CD14-positive monocyte (primary cell): Measurements from ENCODE around the gene PPARG. TPM values are rescaled to one million over a fixed set of nuclear protein-coding genes. Genes with fewer than 3 reads are reported as not detected.
"Not testable (repeated sequence)": the region's sequence is repeated elsewhere in the genome, so short reads cannot be mapped to it uniquely, and the experiment has no call there.

ENCODE experiments used
- DNase-seq, 3 donors: peaks; one replicate each; pipeline ENCODE4 v3.0.0-alpha.2; 2011 to 2022
- H2AFZ ChIP-seq: 2 replicates; pipeline ENCODE4 v1.6.0; 2012; ENCODE audit warnings: mild to moderate bottlenecking, low read depth, low read length, inconsistent platforms; ENCODE audit not compliant: insufficient read depth, poor library complexity, severe bottlenecking
- H3K27ac ChIP-seq, 2 donors: 1 replicate in 1 of 2; 2 replicates in 1 of 2; pipeline ENCODE4 v1.5.1; 2012 to 2013; ENCODE audit warnings: low read length in 2 of 2, control low read depth in 1 of 2, inconsistent platforms in 1 of 2, low read depth in 1 of 2, mild to moderate bottlenecking in 1 of 2
- H3K27me3 ChIP-seq, 2 donors: one replicate each; pipeline versions ENCODE4 v1.6.0 to v1.6.1; 2011 to 2013; ENCODE audit warnings: low read length in 2 of 2; ENCODE audit not compliant: control insufficient read depth in 2 of 2, insufficient read depth in 2 of 2
- H3K36me3 ChIP-seq, 2 donors: replicated peaks in 1 of 2; 1 replicate in 1 of 2; 2 replicates in 1 of 2; pipeline versions ENCODE4 v1.5.1 to v1.6.1; 2012 to 2013; ENCODE audit warnings: low read length in 2 of 2, control low read depth in 1 of 2, inconsistent platforms in 1 of 2, mild to moderate bottlenecking in 1 of 2; ENCODE audit not compliant: insufficient read depth in 2 of 2, control insufficient read depth in 1 of 2
- H3K4me1 ChIP-seq, 2 donors: 1 replicate in 1 of 2; 2 replicates in 1 of 2; pipeline versions ENCODE4 v1.5.1 to v1.6.1; 2012 to 2013; ENCODE audit warnings: low read length in 2 of 2, control low read depth in 1 of 2, inconsistent platforms in 1 of 2, mild to moderate bottlenecking in 1 of 2, moderate library complexity in 1 of 2; ENCODE audit not compliant: insufficient read depth in 2 of 2, control insufficient read depth in 1 of 2
- H3K4me2 ChIP-seq: replicated peaks from 2 replicates; pipeline ENCODE3; 2012; ENCODE audit warnings: low read length, moderate library complexity, mild to moderate bottlenecking; ENCODE audit not compliant: poor library complexity, severe bottlenecking; ENCODE audit errors: extremely low read depth
- H3K4me3 ChIP-seq, 3 experiments: fragments of 200-600 bp in 1 of 3; sonication (generic) in 1 of 3; replicated peaks in 1 of 3; 1 replicate in 2 of 3; 2 replicates in 1 of 3; pipeline ENCODE4 v1.5.1; 2011 to 2013; ENCODE audit warnings: low read length in 3 of 3, mild to moderate bottlenecking in 3 of 3, control low read depth in 2 of 3, low read depth in 2 of 3, inconsistent platforms in 1 of 3, moderate library complexity in 1 of 3
- H3K79me2 ChIP-seq: 2 replicates; pipeline ENCODE4 v1.6.0; 2012; ENCODE audit warnings: mild to moderate bottlenecking, control low read depth, inconsistent platforms, low read length, moderate library complexity; ENCODE audit not compliant: insufficient read depth
- H3K9ac ChIP-seq: 2 replicates; pipeline ENCODE4 v1.6.0; 2017; ENCODE audit warnings: low read length, mild to moderate bottlenecking; ENCODE audit not compliant: insufficient read depth, poor library complexity, severe bottlenecking
- H3K9me3 ChIP-seq, 2 donors: replicated peaks in 1 of 2; 1 replicate in 1 of 2; 2 replicates in 1 of 2; pipeline versions ENCODE4 v1.5.1 to v1.6.1; 2012 to 2013; ENCODE audit warnings: low read length in 2 of 2, control low read depth in 1 of 2; ENCODE audit not compliant: control insufficient read depth in 1 of 2, insufficient read depth in 1 of 2
- H4K20me1 ChIP-seq: 2 replicates; pipeline ENCODE4 v1.6.0; 2012; ENCODE audit warnings: mild to moderate bottlenecking, low read length, control low read depth, moderate library complexity; ENCODE audit not compliant: insufficient read depth
- H3K27ac Mint-ChIP-seq, 7 donors: one replicate each; pipeline ENCODE4 v1.8.0; 2020; ENCODE audit warnings: mild to moderate bottlenecking in 7 of 7, mixed read lengths in 7 of 7, moderate library complexity in 6 of 7, inconsistent platforms in 2 of 7
- H3K27me3 Mint-ChIP-seq, 3 donors: one replicate each; pipeline ENCODE4 v1.8.0; 2021 to 2022; ENCODE audit warnings: low read depth in 3 of 3, mild to moderate bottlenecking in 3 of 3, mixed read lengths in 3 of 3, moderate library complexity in 3 of 3, inconsistent platforms in 1 of 3
- H3K36me3 Mint-ChIP-seq, 2 donors: one replicate each; pipeline ENCODE4 v1.8.0; 2020; ENCODE audit warnings: mixed read lengths in 2 of 2, inconsistent platforms in 1 of 2, mild to moderate bottlenecking in 1 of 2
- H3K4me1 Mint-ChIP-seq: one replicate; pipeline ENCODE4 v1.8.0; 2020; ENCODE audit warnings: mild to moderate bottlenecking, mixed read lengths
- H3K4me3 Mint-ChIP-seq, 2 donors: one replicate each; pipeline ENCODE4 v1.8.0; 2020; ENCODE audit warnings: mild to moderate bottlenecking in 2 of 2, mixed read lengths in 2 of 2, moderate library complexity in 1 of 2
- H3K9me3 Mint-ChIP-seq, 7 donors: one replicate each; pipeline ENCODE4 v1.8.0; 2020 to 2022; ENCODE audit warnings: mixed read lengths in 7 of 7, mild to moderate bottlenecking in 6 of 7, moderate library complexity in 6 of 7, inconsistent platforms in 2 of 7
- WGBS: methylation state at CpG from one replicate; pipeline ENCODE4 v1.1.5; 2013; ENCODE audit warnings: missing lambda C conversion rate; ENCODE audit not compliant: insufficient coverage; 5-methylcytosine and 5-hydroxymethylcytosine counted together
- intact Hi-C, 2 donors: fragments of 100-400 bp; cut with micrococcal nuclease; formaldehyde crosslinking; loops; one replicate each; pipeline versions ENCODE4 v1.15.0 to v1.15.1; 2023
- polyA plus RNA-seq, 3 donors: library from polyadenylated mRNA; depleted of rRNA in 1 of 3; unstranded in 2 of 3; stranded (reverse) in 1 of 3; fragments of 300-500 nt in 2 of 3; fragments of >200 nt in 1 of 3; fragmentation: Illumina TruSeq in 2 of 3; gene quantifications; 1 replicate in 2 of 3; 2 replicates in 1 of 3; pipeline ENCODE4 v1.2.3, GENCODE V29; 2012 to 2021
- TF ChIP-seq, protein P1 (sequence below): fragments of 200-600 bp; IDR thresholded peaks from one replicate; pipeline ENCODE4 v1.8.0; 2022; ENCODE audit warnings: antibody characterized with exemption, mild to moderate bottlenecking

Gene PPARG
- polyA plus RNA-seq, 3 donors: 0.56 to 2.0 (median 0.97) TPM

DNA sequence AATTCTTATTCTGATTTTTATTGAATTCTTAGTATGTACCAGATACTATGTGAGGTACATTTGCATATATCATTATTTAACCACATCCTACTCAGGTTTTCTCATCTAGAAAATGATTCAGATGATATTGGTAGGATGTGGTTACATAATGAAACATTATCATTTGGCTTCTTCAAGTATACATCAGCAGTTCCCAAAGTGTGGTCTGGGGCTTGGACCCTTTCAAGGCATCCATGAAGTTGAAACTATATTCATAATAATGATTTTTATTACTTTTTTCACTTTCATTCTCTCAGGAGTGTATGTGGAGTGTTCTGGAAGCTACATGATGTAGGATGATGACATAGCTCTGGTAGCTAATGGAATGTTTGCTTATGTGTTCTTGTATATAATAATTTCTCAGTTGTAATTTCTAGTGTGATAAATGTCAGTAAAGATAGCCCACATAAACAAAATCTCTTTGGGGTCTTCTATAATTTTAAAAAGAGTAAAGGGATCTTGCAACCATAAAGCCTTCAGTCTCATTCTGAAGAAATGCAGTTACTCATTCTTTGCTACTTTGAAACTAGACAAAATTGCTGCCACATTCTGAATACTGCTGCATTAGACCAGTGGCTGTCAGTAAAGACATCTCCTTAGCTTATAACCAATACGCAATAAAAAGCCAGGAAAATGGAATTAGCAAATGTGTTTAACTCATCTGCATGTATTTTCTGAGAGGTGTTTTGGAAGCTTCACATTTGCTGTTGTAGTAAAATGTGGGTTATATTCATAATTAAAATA lies 95.8 kb downstream of the PPARG start:
- TF ChIP-seq, protein P1, sequence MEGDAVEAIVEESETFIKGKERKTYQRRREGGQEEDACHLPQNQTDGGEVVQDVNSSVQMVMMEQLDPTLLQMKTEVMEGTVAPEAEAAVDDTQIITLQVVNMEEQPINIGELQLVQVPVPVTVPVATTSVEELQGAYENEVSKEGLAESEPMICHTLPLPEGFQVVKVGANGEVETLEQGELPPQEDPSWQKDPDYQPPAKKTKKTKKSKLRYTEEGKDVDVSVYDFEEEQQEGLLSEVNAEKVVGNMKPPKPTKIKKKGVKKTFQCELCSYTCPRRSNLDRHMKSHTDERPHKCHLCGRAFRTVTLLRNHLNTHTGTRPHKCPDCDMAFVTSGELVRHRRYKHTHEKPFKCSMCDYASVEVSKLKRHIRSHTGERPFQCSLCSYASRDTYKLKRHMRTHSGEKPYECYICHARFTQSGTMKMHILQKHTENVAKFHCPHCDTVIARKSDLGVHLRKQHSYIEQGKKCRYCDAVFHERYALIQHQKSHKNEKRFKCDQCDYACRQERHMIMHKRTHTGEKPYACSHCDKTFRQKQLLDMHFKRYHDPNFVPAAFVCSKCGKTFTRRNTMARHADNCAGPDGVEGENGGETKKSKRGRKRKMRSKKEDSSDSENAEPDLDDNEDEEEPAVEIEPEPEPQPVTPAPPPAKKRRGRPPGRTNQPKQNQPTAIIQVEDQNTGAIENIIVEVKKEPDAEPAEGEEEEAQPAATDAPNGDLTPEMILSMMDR: no peak
- intact Hi-C loops: no loop called here
- H3K4me3 Mint-ChIP-seq: no peak overlapping the region
- no peak overlapping the region for H3K27ac Mint-ChIP-seq
- Histone ChIP-seq H3K9me3 (no peaks in the 10 kb centered on the region), H3K27ac (no peak overlapping the region), H3K27me3 (peaks cover 2 to 8% of the 10 kb centered on the region in 2 donors), H3K36me3 (no peaks in the 10 kb centered on the region), H3K4me1 (peaks cover 10% of the 10 kb centered on the region in 2 donors), H3K9ac (no peak overlapping the region), H3K4me3 (no peak overlapping the region), H4K20me1 (no peaks in the 10 kb centered on the region), H3K4me2 (no peak overlapping the region), H3K79me2 (no peaks in the 10 kb centered on the region), H2AFZ (no peak overlapping the region)
- WGBS: no CpG with 5 or more reads among the region's 1 CpG
- no peak for DNase-seq
- H3K27me3 Mint-ChIP-seq: peaks cover 0 to 4% (median 3%) of the 10 kb centered on the region in 3 donors
- peaks cover 3 to 7% of the 10 kb centered on the region in 2 donors for H3K36me3 Mint-ChIP-seq
- H3K9me3 Mint-ChIP-seq: peaks cover 0 to 6% (median 3%) of the 10 kb centered on the region in 7 donors
- peaks cover 7% of the 10 kb centered on the region for H3K4me1 Mint-ChIP-seq

DNA sequence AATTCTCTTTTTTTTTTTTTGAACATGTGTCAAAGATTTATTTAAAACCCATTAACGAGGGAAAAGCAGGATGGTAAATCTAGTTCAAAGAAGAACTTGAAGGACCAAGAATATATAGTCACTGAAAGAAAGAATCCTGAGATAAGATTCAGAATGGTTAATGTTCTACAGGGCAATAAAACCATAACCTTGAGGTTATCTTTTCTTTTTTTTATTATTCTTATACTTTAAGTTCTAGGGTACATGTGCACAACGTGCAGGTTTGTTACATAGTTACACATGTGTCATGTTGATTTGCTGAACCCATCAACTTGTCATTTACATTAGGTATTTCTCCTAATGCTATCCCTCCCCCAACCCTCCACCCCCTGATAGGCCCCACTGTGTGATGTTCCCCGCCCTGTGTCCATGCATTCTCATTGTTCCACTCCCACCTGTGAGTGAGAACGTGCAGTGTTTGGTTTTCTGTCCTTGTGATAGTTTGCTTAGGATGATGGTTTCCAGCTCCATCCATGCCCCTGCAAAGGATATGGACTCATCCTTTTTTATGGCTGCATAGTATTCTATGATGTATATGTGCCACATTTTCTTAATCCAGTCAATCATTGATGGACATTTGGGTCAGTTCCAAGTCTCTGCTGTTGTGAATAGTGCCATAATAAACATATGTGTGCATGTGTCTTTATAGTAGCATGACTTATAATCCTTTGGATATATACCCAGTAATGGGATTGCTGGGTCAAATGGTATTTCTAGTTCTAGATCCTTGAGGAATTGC lies 97.8 kb downstream of the PPARG start:
- H3K9ac ChIP-seq, H3K27ac Mint-ChIP-seq, DNase-seq, H3K9me3 Mint-ChIP-seq, H3K9me3 ChIP-seq, H3K79me2 ChIP-seq, H3K27me3 ChIP-seq, intact Hi-C loops, H3K36me3 Mint-ChIP-seq, H2AFZ ChIP-seq, H3K27me3 Mint-ChIP-seq, H3K27ac ChIP-seq, H3K4me1 ChIP-seq, H3K4me3 ChIP-seq, H3K4me3 Mint-ChIP-seq, H3K36me3 ChIP-seq, H3K4me1 Mint-ChIP-seq, H4K20me1 ChIP-seq, H3K4me2 ChIP-seq: not testable (repeated sequence)
- WGBS: no CpG with 5 or more reads among the region's 4 CpGs
